ENCODE data around the gene NUP155. TPM values are rescaled to one million over a fixed set of nuclear protein-coding genes. Genes with fewer than 3 reads are reported as not detected.

Gene NUP155
- total and polyA plus RNA-seq, 2 of the 4 experiments (the other 2 are of a cell fraction) = 7.5 to 43.9 TPM

DNA sequence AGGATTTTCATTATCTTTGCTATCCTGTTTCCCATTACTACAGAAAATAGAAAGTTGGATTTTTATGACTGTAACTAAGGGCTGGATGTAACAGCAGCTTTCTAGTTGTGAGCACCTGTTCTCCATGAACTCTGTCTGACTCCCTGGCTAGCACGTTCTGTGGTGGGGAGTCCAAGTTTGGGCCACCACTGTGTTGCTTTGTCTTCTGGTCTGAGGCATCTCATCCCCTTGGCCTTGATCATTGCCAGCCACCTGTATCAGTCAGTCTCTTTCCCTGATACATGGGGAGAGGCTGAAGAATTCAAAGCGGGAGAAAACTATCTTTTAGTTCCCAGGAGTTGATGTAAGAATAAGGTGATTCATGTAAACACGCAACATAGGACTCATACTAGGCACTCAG is 41.6 kb upstream of the NUP155 start:
- no peak overlapping the region for H4K91ac ChIP-seq (ENCODE audit: insufficient read depth, low read depth, low read length)
- H3K9me1 ChIP-seq (ENCODE audit: insufficient read depth, low read length) = no peaks in the 10 kb centered on the region
- H3K4me1 ChIP-seq (ENCODE audit: control insufficient read depth, insufficient read depth, low read length) = no peaks in the 10 kb centered on the region
- no peak overlapping the region for H3K56ac ChIP-seq (ENCODE audit: extremely low read depth, insufficient read depth, low read length)
- no peaks in the 10 kb centered on the region for H3K79me1 ChIP-seq (ENCODE audit: low read depth in 1 of 2, low read length in 2 of 2)
- no peak overlapping the region for H3K4me2 ChIP-seq (ENCODE audit: low read depth, low read length)
- no peak overlapping the region for H2AFZ ChIP-seq (replicated peaks; ENCODE audit: low read length, poor library complexity)
- no peak for TF ChIP-seq SMC3 (IDR thresholded peaks at IDR 0.05; ENCODE audit: low read depth, low read length)
- TF ChIP-seq POLR2A (IDR thresholded peaks at IDR 0.05; ENCODE audit: low read depth, low read length) = no peak
- TF ChIP-seq, protein P1, sequence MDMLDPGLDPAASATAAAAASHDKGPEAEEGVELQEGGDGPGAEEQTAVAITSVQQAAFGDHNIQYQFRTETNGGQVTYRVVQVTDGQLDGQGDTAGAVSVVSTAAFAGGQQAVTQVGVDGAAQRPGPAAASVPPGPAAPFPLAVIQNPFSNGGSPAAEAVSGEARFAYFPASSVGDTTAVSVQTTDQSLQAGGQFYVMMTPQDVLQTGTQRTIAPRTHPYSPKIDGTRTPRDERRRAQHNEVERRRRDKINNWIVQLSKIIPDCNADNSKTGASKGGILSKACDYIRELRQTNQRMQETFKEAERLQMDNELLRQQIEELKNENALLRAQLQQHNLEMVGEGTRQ (IDR thresholded peaks at IDR 0.05; ENCODE audit: low read depth, low read length) = no peak
- TF ChIP-seq MAFK (IDR thresholded peaks at IDR 0.05; ENCODE audit: low read depth, low read length) = no peak
- TF ChIP-seq CEBPB (IDR thresholded peaks at IDR 0.05; ENCODE audit: low read depth, low read length) = no peak
- no peak for TF ChIP-seq BHLHE40 (IDR thresholded peaks at IDR 0.05; ENCODE audit: low read depth, low read length)
- no peak for TF ChIP-seq RCOR1 (IDR thresholded peaks at IDR 0.05; ENCODE audit: insufficient replicate concordance, low read length)
- no peak for TF ChIP-seq MAZ (IDR thresholded peaks at IDR 0.05; ENCODE audit: borderline replicate concordance, low read depth, low read length)
- TF ChIP-seq FOS (IDR thresholded peaks at IDR 0.05; ENCODE audit: low read depth, low read length) = no peak
- TF ChIP-seq CTCF (conservative IDR thresholded peaks at IDR 0.05; ENCODE audit: low read depth, low read length) = no peak
- no peak for TF ChIP-seq RAD21 (IDR thresholded peaks at IDR 0.05; ENCODE audit: low read length)
- TF ChIP-seq MXI1 (IDR thresholded peaks at IDR 0.05; ENCODE audit: borderline replicate concordance, low read depth, low read length) = no peak
- no peak for TF ChIP-seq RFX5 (IDR thresholded peaks at IDR 0.05; ENCODE audit: low read depth, low read length)
- TF ChIP-seq, protein P2, sequence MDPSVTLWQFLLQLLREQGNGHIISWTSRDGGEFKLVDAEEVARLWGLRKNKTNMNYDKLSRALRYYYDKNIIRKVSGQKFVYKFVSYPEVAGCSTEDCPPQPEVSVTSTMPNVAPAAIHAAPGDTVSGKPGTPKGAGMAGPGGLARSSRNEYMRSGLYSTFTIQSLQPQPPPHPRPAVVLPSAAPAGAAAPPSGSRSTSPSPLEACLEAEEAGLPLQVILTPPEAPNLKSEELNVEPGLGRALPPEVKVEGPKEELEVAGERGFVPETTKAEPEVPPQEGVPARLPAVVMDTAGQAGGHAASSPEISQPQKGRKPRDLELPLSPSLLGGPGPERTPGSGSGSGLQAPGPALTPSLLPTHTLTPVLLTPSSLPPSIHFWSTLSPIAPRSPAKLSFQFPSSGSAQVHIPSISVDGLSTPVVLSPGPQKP (IDR thresholded peaks at IDR 0.05; ENCODE audit: borderline replicate concordance, low read depth, low read length) = no peak
- TF ChIP-seq CHD1 (IDR thresholded peaks at IDR 0.05; ENCODE audit: low read depth, low read length) = no peak
- no peak for TF ChIP-seq NFE2L2 (IDR thresholded peaks at IDR 0.05; ENCODE audit: low read depth, low read length)
- no peak overlapping the region for H2BK120ac ChIP-seq (ENCODE audit: low read depth, low read length)
- H2AK9ac ChIP-seq (replicated peaks; ENCODE audit: low read depth, low read length, poor library complexity) = peak overlapping the region; percentile 44
- H3K9me3 ChIP-seq (ENCODE audit: control insufficient read depth, insufficient read depth, low read length) = no peaks in the 10 kb centered on the region
- no peak overlapping the region for H4K8ac ChIP-seq (ENCODE audit: low read depth in 2 of 2, low read length in 2 of 2)
- H3K4me3 ChIP-seq (ENCODE audit: insufficient read depth, low read depth, low read length) = no peak overlapping the region
- no peak overlapping the region for H3K4ac ChIP-seq (ENCODE audit: low read depth, low read length)
- CTCF ChIA-PET = interaction anchor here (0.6 to 2.1 kb wide), 9 partner anchors 8 to 780 kb away, joined by 3 to 9 read pairs (median 4); no protein-coding TSS in a partner anchor
- H3K27ac ChIP-seq (ENCODE audit: insufficient read depth, low read length) = no peak overlapping the region
- no CpG with 5 or more reads among the region's 3 CpGs for WGBS, 2 experiments (ENCODE audit: extremely low coverage in 2 of 2, insufficient read length in 1 of 2)
- BruUV-seq (replicated peaks) = no TSS peak
- H3K9ac ChIP-seq (ENCODE audit: low read depth, low read length) = no peak overlapping the region
- no peak overlapping the region for H2BK5ac ChIP-seq (ENCODE audit: low read depth, low read length, poor library complexity, severe bottlenecking)
- no peak overlapping the region for H2BK15ac ChIP-seq (ENCODE audit: low read depth, low read length)
- H3K23ac ChIP-seq (ENCODE audit: low read depth, low read length) = no peak overlapping the region
- H4K5ac ChIP-seq (ENCODE audit: low read depth, low read length) = no peak overlapping the region
- dilution Hi-C loops (cut with HindIII; ENCODE audit: low sequenced_read_pairs, unreplicated experiment) (loop anchor here (25.0 kb wide), 1 partner anchor 775 kb away; no protein-coding TSS in a partner anchor), intact Hi-C loops (cut with micrococcal nuclease) (loop anchor here (5.0 kb wide), 1 partner anchor 345 kb away; no protein-coding TSS in a partner anchor), in situ Hi-C loops (cut with MboI; ENCODE audit: low sequenced_read_pairs) (loop anchor here (5.0 to 10.0 kb wide), 2 partner anchors 412 to 780 kb away; no protein-coding TSS in a partner anchor)
- H4K20me1 ChIP-seq (ENCODE audit: insufficient read depth, low read length) = no peaks in the 10 kb centered on the region
- peaks cover 6% of the 10 kb centered on the region; the same call in 1 of the 2 replicates for H3K36me3 ChIP-seq (ENCODE audit: control insufficient read depth, insufficient read depth, low read length)
- no peak overlapping the region for H2AK5ac ChIP-seq (ENCODE audit: low read depth, low read length)
- ATAC-seq (ENCODE audit: low read depth) (no peak), DNase-seq (peak; percentile 2)
- no peak overlapping the region for H3K14ac ChIP-seq (replicated peaks; ENCODE audit: low read depth, low read length)
- POLR2A ChIA-PET (ENCODE audit: unreplicated experiment) = no interaction called here
- H2BK20ac ChIP-seq (ENCODE audit: low read depth, low read length) = no peak overlapping the region
- H3K18ac ChIP-seq (ENCODE audit: low read depth, low read length) = no peak overlapping the region
- no peaks in the 10 kb centered on the region for H3K27me3 ChIP-seq (ENCODE audit: control insufficient read depth, insufficient read depth, low read length)

Data from IMR-90 (cell line).